ENCODE measurements around the gene MGAT5.

Gene MGAT5

DNA sequence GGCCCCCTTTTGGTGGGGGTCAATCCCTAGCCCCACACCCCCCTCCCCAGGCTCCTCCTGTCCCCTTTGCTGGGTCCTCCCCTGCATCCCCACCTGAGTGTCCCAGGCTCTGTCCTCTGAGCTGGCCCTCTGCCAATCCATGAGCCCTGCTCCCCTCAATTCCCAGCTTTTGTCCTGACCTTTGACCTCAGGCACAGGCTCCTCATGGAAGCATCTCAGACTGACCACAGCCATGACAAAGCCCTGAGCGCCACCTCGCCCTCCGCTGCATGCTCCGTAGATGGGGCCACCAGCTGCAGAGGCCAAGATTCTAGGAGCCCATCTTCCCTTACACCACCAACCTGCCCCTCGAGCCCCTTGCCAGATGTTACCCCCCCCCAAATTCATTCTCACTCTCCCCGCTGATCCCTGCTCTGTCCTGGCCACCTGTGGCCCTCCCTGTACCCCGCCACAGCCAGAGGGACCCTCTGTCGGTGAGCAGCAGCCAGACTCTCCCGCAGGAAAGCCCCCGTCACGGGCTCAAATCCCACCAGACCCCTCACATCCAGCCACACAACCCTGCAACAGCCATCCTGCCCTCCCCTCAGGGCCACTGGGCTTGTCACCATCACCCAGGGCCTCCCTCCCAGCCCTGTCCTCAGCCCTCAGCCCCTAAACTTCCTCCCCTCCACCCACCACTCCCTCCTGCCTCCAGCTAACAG is 206.0 kb downstream of the MGAT5 start:
- no peaks in the 10 kb centered on the region for H3K79me2 ChIP-seq (ENCODE audit: insufficient read depth, low read length)
- no peaks in the 10 kb centered on the region for H3K4me1 ChIP-seq (ENCODE audit: insufficient read depth, low read length, severe bottlenecking)
- no peaks in the 10 kb centered on the region for H3K36me3 ChIP-seq (ENCODE audit: insufficient read depth, low read length)
- no peaks in the 10 kb centered on the region for H3F3A ChIP-seq (ENCODE audit: insufficient read depth, low read length)
- no peaks in the 10 kb centered on the region for H3K27me3 ChIP-seq (ENCODE audit: insufficient read depth, low read length)
- H3K9ac ChIP-seq (ENCODE audit: low read length), result no peak overlapping the region
- no peaks in the 10 kb centered on the region for H4K20me1 ChIP-seq (ENCODE audit: insufficient read depth, low read length)
- H3K4me2 ChIP-seq (ENCODE audit: low read length), result no peak overlapping the region
- no peak for TF ChIP-seq EZH2 (IDR thresholded peaks at IDR 0.05; ENCODE audit: borderline replicate concordance, low read length)
- TF ChIP-seq, protein P1, sequence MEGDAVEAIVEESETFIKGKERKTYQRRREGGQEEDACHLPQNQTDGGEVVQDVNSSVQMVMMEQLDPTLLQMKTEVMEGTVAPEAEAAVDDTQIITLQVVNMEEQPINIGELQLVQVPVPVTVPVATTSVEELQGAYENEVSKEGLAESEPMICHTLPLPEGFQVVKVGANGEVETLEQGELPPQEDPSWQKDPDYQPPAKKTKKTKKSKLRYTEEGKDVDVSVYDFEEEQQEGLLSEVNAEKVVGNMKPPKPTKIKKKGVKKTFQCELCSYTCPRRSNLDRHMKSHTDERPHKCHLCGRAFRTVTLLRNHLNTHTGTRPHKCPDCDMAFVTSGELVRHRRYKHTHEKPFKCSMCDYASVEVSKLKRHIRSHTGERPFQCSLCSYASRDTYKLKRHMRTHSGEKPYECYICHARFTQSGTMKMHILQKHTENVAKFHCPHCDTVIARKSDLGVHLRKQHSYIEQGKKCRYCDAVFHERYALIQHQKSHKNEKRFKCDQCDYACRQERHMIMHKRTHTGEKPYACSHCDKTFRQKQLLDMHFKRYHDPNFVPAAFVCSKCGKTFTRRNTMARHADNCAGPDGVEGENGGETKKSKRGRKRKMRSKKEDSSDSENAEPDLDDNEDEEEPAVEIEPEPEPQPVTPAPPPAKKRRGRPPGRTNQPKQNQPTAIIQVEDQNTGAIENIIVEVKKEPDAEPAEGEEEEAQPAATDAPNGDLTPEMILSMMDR (IDR thresholded peaks at IDR 0.05; ENCODE audit: low read length), result no peak
- no peaks in the 10 kb centered on the region for H3K9me2 ChIP-seq (ENCODE audit: low read depth, low read length)
- no peak overlapping the region for H3K4me3 ChIP-seq (ENCODE audit: low read depth, low read length, poor library complexity, severe bottlenecking)
- no peaks in the 10 kb centered on the region for H3K9me3 ChIP-seq (ENCODE audit: low read length)
- no peak overlapping the region for H2AFZ ChIP-seq (ENCODE audit: low read length)
- no peak overlapping the region for H3K27ac ChIP-seq (ENCODE audit: low read depth, low read length, poor library complexity, severe bottlenecking)

DNA sequence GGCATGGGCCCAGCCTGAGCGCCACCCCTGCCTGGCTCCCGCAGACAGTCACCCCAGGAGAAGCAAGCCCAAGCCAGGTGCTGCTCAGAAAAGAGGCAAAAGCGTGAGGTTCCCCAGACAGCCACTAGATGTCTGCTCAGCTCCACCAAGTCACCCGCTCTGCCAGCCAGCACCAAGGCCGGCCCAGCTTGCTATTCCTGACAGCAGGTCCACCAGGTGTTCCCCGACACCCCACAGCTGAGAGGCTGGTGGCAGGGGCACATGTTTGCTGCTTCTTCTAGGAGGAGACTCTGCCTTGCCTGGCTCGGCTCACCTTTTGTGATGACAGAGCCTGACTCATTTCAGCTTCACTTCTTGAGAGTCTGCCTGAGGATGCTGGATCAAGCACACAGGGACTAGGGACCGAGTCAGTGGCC is 206.7 kb downstream of the MGAT5 start:
- H3K27me3 ChIP-seq (ENCODE audit: insufficient read depth, low read length), result no peaks in the 10 kb centered on the region
- H2AFZ ChIP-seq (ENCODE audit: low read length), result no peak overlapping the region
- H4K20me1 ChIP-seq (ENCODE audit: insufficient read depth, low read length), result no peaks in the 10 kb centered on the region
- no peaks in the 10 kb centered on the region for H3K79me2 ChIP-seq (ENCODE audit: insufficient read depth, low read length)
- H3K9me2 ChIP-seq (ENCODE audit: low read depth, low read length), result no peaks in the 10 kb centered on the region
- H3K36me3 ChIP-seq (ENCODE audit: insufficient read depth, low read length), result no peaks in the 10 kb centered on the region
- H3K4me1 ChIP-seq (ENCODE audit: insufficient read depth, low read length, severe bottlenecking), result no peaks in the 10 kb centered on the region
- TF ChIP-seq EZH2 (IDR thresholded peaks at IDR 0.05; ENCODE audit: borderline replicate concordance, low read length), result no peak
- TF ChIP-seq, protein P1 (IDR thresholded peaks at IDR 0.05; ENCODE audit: low read length), result peak; percentile 88
- H3F3A ChIP-seq (ENCODE audit: insufficient read depth, low read length), result no peaks in the 10 kb centered on the region
- H3K9me3 ChIP-seq (ENCODE audit: low read length), result no peaks in the 10 kb centered on the region
- H3K4me2 ChIP-seq (ENCODE audit: low read length), result no peak overlapping the region
- no peak overlapping the region for H3K9ac ChIP-seq (ENCODE audit: low read length)
- H3K4me3 ChIP-seq (ENCODE audit: low read depth, low read length, poor library complexity, severe bottlenecking), result no peak overlapping the region
- no peak overlapping the region for H3K27ac ChIP-seq (ENCODE audit: low read depth, low read length, poor library complexity, severe bottlenecking)

DNA sequence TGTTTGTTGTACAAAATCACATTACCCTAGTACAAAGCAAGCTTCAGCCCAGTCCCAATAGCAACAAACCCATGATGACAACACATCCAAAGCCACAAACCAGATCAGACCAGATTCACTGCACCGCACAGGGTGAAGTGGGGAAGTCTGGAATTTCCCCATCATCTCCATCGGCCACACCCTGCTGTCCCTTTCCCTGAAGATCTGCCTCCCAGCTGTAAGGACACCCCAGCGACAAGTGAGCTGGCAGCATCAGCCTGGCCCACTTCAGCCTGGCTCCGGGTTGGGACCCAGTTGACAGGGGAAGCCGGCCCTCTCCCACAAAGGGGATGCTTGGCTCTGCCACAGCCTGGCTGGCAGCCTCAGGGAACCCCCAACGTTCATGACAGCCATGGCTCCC is 207.6 kb downstream of the MGAT5 start:
- no peaks in the 10 kb centered on the region for H3F3A ChIP-seq (ENCODE audit: insufficient read depth, low read length)
- no peaks in the 10 kb centered on the region for H3K9me3 ChIP-seq (ENCODE audit: low read length)
- no peak overlapping the region for H2AFZ ChIP-seq (ENCODE audit: low read length)
- no peaks in the 10 kb centered on the region for H3K36me3 ChIP-seq (ENCODE audit: insufficient read depth, low read length)
- H4K20me1 ChIP-seq (ENCODE audit: insufficient read depth, low read length), result no peaks in the 10 kb centered on the region
- H3K27me3 ChIP-seq (ENCODE audit: insufficient read depth, low read length), result no peaks in the 10 kb centered on the region
- no peak for TF ChIP-seq EZH2 (IDR thresholded peaks at IDR 0.05; ENCODE audit: borderline replicate concordance, low read length)
- TF ChIP-seq, protein P1 (IDR thresholded peaks at IDR 0.05; ENCODE audit: low read length), result no peak
- no peak overlapping the region for H3K9ac ChIP-seq (ENCODE audit: low read length)
- H3K79me2 ChIP-seq (ENCODE audit: insufficient read depth, low read length), result no peaks in the 10 kb centered on the region
- H3K4me3 ChIP-seq (ENCODE audit: low read depth, low read length, poor library complexity, severe bottlenecking), result no peak overlapping the region
- no peaks in the 10 kb centered on the region for H3K9me2 ChIP-seq (ENCODE audit: low read depth, low read length)
- no peaks in the 10 kb centered on the region for H3K4me1 ChIP-seq (ENCODE audit: insufficient read depth, low read length, severe bottlenecking)
- H3K27ac ChIP-seq (ENCODE audit: low read depth, low read length, poor library complexity, severe bottlenecking), result no peak overlapping the region
- H3K4me2 ChIP-seq (ENCODE audit: low read length), result no peak overlapping the region
